Stimulated activated CD4-positive, alpha-beta T cell treated with anti-CD3 and anti-CD28 coated beads, Interleukin-2, amount 100 ng/mL, for 48 hours (primary cell): ENCODE measurements around the gene NPIPB6.

Experiments used
- DNase-seq, 2 donors: peaks; one replicate each; pipeline ENCODE4 v3.0.0-alpha.2; 2020

NPIPB6 gene

DNA sequence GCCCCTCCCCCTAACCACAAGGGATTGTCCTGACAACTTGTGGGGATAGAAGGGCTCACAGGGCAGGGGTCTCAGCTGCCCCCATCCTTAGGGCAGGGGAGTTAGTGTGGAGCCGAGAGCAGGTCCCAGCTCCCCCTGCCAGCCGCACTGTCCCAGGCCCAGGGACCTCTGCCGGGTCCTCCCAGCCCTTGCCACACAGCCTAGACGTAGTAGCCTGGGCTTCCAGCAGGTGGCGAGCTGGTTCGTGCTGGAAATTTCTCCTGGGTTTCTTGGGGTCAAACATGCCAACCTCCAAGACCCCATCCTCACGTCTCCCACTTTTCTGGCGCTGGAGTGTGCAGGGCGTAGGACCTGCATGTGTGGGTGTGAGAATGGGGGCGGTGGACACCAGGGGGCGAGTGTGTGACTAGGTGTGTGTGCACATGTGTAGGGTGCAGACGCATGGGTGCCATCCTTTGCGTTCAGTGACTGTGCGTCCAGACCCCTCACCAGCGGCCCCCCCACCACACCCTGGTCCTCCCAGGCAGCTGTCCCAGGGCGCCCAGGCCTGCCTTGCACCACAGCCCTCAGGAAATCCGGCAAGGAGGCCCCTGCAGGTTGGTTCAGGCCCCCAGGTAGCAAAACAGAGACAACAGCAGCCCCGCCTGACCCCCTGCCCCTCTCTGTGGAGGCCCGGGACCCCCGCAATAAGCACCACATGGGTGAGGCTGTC lies 41.5 kb downstream of the NPIPB6 start:
- peak; percentile 39 to 47 for DNase-seq

DNA sequence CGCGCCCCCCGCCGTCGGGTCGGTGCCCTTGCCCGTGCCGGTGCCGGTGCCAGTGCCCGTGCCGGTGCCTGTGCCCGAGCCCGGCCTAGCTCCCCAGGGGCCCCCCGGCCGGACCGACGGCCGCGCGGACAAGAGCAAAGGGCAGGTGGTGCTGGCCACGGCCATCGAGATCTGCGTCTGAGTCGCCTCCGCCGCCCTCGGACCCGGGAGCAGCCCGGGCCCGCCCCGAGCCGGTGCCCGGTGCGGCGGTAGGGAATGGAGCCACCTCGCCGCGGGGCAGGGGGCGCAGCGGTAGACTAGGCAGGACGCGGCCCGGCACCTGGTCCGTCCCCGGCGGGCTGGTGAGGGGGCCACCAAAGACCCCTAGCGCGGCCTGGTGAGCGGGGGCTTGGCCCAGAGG lies 42.6 kb downstream of the NPIPB6 start:
- DNase-seq, result no peak

DNA sequence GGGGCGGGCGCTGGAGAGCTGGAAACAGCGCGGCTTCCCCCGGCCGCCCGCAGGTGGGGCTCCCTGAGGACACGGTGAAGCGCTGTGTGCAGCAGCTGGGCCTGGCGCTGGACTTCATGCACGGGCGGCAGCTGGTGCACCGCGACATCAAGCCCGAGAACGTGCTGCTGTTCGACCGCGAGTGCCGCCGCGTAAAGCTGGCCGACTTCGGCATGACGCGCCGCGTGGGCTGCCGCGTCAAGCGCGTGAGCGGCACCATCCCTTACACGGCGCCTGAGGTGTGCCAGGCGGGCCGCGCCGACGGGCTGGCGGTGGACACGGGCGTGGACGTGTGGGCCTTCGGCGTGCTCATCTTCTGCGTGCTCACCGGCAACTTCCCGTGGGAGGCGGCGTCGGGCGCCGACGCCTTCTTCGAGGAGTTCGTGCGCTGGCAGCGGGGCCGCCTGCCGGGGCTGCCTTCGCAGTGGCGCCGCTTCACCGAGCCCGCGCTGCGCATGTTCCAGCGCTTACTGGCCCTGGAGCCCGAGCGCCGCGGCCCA lies 43.2 kb downstream of the NPIPB6 start:
- DNase-seq, result no peak

DNA sequence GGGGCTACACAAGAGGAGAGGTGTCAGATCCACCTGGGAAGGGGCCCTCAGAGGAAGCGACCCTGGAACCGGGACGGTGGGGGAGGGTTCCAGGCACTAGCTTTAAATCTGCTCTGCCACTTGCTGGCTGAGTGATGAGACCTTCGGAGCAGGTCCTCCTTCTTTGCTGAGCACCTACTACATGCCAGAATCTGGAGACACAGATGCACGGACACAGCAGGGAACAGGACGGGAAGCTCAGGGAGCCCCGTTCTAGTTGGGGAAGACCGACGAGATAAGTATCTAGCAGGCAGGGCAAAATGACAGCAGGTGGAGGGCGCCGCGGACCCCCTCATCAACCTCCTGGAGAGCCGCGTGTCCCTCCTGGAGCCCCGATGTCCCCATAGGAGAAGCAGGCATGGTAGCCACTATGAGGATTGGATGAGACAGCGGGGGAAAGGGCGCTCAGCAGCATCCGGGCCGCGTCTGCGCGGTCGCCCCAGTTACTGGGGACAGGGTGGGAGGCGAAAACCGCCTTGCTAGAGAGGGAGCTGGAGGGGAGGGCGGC lies 43.8 kb downstream of the NPIPB6 start:
- no peak for DNase-seq

DNA sequence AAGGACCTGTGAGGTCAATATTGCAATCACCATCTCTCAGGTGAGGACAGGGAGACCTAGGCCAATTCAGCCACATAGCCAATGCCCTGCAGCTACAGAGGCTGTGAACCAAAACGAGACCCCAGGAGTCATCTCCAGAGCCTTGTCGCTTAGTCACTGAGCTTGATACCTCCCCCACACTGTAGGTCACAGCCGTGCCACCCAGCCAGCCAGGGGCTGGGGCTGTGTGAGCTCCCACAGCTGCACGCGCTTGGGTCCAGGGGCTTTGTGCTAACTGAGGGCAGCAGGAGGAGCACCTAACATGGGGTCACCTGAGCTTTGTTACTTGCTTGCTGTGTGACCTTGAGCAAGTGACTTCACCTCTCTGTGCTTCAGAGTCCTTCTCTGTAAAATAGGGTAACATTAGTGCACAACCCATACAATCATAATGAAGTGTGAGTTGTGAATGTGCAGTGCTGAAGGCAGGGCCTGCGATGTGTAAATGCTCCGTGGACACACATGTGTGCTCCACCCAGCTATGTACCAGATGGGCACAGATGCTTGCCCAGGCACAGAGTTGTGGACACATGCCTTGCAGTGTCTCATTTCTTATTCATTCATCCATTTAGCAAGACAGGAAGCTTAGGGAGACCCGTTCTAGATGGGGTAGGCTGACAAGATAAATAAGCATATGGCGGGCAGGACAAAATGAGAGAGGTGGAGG lies 45.1 kb downstream of the NPIPB6 start:
- DNase-seq, result no peak

DNA sequence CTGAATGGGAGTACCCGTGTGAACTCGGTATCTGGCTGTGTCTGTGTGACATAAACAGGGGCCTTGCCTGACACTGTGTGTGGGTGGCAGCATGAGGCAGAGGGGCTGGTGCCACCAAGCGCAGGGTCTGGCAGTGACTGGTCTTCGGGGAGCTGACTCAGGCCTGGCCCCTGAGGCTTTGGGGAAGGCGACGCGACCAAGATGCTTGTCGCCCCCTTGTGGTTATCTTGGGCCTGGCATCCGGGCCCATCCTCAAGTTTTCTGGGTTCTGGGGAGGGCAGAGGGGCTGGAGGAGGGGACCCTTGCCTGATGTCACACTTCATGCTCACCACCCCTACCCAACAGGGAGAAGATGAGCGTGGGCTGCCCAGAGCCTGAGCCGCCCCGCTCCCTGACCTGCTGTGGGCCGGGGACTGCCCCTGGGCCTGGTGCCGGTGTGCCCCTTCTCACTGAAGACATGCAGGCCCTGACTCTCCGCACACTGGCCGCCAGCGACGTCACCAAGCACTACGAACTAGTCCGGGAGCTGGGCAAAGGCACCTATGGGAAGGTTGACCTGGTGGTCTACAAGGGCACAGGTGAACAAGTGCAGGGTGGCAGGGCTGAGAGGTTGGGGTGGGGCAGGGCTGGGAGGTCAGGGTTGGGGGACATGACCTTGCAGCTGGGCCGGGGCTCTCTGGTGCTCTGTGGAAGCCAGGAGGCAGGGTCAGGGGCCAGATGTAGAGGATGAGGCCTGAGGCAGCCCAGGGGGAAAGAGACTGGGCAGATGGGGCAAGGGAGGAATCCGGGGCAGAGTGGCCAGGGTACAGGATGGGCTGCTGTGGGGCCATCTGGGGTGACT lies 46.0 kb downstream of the NPIPB6 start:
- DNase-seq, result peak; percentile 77 to 82

DNA sequence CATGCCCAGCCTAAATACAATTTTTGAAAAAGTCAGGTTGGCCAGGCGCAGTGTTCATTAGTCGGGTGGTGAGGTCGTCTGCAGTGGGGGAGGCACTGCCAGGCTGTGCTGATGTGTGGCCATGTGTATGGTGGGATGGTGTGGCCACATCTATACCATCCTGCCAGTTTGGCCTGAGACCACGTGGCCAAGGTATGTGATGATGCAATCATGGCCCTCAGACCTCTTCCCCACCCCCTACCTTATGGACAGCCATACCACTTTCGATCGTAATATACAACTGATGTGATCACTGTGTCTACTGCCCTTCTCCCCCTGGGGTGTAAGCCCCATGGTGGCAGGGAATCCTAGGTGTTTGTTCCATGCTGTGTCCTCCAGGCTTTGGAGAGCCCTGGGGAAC lies 47.3 kb downstream of the NPIPB6 start:
- DNase-seq, result no peak

DNA sequence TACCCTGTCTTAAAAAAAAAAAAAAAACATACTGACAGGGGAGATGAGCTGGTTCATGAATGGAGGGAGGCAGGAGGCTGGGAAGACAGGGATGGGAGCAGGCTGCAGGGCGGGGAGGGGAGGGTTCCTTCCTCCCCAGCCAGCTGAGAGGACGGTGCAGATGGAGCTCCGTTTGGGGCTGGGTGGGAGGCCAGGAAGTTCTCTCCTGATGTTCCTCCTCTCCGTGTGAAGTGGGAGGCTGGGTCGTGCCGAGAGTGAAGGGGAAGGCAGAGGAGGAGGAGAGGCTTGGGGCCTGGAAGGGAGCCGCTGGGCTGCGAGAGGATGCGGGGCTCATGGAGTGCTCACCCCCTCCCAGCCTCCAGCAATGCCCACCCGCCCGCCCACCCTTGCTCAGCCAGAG lies 49.7 kb downstream of the NPIPB6 start:
- no peak for DNase-seq

DNA sequence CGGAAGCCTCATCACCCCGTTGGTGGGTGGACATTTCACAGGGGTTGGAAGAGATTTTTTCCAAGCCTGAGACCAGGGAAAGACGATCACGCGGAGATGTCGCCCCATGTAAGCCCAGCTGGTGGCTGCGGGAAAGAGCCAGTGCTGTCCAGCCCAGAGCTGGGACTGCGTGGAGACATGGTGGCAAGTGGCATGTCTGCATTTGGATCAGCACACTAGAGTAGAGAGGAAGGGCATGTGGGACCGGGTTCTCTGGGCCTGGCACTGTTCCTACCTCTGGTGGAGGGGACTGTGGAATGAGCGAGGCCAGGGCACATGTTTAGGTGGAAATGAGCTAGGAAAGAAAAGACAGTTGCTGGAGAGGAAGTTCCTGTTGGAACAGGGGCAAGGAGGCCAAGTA lies 51.0 kb downstream of the NPIPB6 start:
- no peak for DNase-seq

DNA sequence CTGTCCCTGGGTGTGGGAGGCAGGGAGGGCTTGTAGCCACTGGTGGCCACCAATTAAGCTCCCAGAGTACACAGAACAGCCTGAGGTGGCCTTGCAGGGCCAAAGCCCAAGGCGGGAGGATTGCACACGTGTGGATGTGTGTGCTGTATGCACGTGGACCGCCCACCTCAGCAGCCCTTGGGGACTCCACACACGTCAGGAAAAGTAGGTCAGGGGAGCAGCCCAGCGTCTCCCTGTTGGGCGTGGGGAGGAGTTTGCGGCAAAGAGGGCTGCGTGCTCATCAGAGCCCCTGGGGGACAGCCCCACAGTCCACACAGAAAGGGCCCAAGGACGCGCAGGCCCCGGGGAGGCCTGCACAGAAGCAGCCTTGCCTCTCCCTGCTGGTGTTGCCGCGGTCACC lies 51.4 kb downstream of the NPIPB6 start:
- no peak for DNase-seq

DNA sequence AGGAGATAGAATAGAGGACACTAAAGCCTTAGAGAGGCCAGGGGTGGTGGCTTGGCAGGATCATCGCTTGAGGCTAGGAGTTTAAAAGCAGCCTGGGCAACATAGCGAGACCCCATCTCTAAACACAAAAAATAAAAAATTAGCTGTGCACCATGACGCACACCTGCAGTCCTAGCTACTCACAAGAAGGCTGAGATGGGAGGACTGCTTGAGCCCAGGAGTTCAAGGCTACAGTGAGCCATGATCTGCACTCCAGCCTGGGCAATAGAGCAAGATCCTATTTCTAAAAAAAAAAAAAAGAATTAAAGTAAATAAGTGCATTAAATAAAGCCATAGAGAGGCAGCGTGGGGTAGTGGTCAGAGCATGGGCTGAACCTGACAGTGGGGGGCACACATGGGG lies 51.9 kb downstream of the NPIPB6 start:
- DNase-seq, result no peak

DNA sequence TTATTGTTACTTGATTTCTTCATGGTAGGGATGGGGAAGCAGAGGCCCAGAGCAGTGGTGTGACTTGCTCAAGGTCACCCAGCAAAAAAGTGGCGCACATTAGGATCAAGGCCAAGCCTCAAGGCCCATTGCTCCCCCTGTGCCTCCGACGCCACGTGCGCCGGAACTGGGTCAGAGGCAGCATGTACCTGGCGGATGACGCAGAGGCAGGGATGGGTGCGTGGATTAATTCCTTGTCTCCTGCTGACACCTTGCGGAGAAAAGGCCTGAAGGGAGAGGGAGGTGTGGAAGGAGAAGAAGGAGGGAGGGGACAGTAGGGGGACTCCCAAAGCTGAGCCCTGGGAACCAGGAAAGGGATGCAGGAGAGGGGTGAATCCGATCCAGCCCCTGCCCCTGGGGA lies 52.5 kb downstream of the NPIPB6 start:
- DNase-seq, result no peak

DNA sequence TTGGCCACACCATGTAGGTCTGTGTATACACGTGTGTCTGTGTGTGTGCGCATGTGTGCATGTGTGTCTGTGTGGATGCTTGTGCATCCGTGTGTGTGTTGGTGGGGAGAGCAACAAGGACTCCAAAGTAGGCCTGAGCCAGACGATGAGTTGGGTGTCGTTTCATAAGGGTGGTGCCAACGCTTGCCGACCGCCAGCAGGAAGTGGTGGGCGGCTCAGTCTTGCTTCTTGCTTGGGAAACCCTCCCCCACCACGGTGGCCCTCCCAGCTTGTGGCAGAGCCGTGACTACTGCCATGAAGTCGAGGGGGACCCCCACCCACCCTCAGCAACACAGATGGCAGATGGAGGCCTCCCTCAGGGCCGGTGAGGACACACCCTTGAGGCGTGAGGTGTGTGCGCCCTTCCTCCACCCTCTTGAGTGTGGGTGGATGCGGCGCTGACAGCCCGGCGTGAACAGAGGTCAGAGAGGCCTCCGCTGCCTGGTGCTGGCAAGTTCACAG lies 53.4 kb downstream of the NPIPB6 start:
- peak; percentile 66 to 69 for DNase-seq

DNA sequence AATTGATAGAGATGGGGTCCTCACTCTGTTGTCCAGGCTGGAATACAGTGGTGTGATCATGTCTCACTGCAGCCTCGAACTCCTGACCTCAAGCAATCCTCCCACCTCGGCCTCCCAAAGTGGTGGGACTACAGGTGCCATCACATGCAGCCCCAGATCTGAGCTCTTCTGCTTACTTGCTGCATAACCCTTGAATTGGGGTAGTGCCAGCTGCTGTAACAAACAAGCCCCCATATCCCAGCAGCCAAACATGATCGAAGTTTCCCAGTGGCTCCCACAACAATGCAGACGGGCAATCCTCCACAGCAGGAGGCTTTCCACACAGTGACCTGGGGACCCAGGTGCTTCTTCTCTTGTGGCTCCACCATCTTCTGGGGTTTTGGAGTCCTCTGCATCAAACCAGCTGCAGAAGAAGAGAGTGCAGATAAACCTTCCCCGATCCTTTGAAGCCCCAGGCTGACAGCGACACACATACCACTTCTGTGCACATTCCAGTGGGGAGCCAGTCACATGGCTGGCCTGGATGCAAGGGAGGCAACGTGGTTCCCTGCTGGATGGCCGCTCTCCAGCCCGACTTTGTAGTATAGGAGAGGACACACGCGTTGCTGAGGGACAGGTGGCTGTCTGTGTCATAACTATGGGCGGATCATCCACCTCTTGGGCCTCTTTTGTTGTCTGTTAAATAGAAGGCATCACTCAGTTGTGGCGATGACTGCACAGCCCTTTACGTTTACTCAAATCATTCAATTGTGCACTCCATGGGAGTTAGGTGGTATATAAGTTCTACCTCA lies 54.3 kb downstream of the NPIPB6 start:
- no peak for DNase-seq

DNA sequence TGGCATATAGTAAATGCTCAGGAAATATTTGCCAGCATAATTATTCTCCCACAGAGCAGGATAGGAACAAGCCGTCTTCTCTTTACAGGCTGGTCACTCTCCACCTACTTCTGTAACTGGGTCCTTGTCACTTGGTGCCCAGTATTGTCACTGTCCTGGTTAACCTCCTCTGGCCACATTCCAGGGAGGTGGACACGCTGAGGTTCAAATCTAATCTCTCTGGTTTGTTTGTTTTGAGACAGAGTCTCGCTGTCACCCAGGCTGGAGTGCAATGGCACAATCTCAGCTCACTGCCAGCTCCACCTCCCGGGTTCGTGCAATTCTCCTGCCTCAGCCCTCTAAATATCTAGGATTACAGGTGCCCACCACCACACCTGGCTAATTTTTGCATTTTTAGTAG lies 55.4 kb downstream of the NPIPB6 start:
- DNase-seq, result no peak

DNA sequence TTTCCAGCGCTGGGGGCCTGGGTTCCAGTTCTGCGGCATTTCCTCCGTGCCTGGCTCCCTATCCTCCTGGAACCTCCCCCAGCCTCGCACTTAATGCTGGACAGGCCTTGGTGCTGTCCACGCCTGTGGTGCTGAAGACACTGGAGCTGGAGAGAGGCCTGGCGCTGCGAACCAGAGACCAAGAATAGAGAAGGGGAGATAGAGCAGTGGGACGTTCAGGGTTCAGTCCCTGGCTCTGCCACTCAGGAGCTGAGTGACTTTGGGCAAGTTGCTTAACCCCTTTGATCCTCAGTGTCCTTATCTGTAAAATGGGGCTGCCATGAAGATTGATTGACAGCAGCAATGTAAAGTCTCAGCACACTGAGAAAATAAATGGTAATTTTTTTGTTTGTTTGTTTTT lies 59.1 kb downstream of the NPIPB6 start:
- DNase-seq, result no peak

DNA sequence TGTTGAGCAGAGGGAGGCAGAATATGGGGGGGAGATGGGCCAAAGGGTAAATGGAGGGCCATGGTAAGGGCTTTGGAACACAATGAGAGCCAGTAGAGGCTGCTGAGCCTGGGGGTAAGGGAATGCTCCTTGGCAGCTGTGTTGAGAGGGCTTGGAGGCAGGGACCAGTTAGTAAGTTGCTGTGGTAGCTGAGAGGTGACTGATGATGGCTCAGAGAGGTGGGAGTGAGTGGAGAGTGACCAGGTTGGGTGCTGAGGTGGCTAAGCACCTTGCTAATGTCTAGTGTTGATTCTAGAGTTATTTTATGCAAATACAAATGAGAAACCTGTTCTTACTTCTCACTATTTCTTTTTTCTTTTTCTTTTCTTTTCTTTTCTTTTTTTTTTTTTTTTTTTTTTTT lies 60.2 kb downstream of the NPIPB6 start:
- no peak for DNase-seq

DNA sequence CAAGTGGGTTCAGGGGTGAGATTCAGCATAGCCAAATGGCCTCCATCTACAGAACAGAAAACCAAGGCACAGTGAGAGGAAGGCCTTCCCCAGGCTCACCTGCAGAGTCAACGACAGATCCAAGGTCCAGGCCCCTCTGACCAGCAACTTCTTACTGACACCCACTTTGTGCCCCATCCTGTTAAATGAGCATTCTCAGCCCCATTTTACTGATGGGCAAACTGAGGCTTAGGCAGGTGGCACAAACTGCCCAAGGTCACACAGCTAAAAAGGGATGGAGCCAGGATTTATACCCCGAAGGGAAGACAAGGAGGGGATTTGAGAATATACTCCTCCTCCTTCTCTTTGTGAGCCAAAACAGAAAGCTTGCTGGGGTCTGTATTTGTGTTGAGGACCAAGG lies 61.7 kb downstream of the NPIPB6 start:
- DNase-seq, result no peak

DNA sequence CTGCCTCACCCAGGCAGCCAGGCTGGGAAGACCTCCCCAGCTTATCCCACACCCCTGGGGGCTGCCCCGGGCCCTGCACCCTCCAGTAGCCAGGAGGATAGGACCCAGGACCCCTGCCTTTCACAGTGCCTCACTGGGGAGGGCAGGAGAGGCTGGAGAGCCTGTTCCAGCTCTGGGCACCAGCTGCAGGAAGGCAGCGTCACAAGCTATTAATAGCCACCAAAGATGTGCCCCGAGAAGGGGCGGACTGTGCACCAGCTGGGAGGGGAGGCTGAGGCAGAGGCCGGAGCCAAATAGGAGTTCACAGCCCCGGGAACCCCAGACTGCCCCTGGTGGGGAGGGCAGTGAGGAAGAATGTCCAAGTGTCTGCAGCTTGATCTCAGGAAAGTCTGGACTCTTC lies 62.2 kb downstream of the NPIPB6 start:
- DNase-seq, result no peak

DNA sequence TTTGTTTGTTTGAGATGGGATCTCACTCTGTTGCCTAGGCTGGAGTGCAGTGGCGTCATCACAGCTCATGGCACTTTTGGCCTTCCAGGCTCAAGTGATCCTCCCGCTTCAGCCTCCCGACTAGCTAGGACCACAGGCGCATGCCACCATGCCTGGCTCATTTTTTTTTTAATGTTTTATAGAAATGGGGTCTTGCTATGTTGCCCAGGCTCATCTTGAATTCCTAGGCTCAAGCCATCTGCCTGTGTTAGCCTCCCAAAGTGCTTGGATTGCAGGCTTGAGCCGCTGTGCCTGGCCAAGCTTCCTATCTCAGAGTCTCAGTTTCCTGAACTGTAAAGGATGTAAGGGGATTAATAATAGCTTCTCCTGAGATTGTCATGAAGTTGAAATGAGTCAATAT lies 63.0 kb downstream of the NPIPB6 start:
- no peak for DNase-seq

DNA sequence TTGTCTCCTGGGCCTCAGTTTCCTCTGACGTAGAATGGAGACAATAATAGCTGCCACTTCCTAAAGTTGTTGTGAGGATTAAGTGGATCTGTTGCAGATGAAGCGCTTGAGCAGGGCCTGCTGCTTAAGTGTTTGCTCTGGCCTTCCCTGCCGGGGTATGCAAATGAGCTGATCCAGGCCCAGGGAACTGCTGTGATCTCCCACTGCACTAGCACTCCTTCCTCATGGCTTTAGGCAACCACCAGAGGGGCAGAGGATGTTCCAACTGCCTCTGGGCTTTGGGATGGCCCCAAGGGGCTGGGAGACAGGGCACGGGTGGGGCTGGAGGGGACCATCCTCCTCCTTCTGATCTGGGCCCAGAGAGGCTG lies 64.8 kb downstream of the NPIPB6 start:
- no peak for DNase-seq

DNA sequence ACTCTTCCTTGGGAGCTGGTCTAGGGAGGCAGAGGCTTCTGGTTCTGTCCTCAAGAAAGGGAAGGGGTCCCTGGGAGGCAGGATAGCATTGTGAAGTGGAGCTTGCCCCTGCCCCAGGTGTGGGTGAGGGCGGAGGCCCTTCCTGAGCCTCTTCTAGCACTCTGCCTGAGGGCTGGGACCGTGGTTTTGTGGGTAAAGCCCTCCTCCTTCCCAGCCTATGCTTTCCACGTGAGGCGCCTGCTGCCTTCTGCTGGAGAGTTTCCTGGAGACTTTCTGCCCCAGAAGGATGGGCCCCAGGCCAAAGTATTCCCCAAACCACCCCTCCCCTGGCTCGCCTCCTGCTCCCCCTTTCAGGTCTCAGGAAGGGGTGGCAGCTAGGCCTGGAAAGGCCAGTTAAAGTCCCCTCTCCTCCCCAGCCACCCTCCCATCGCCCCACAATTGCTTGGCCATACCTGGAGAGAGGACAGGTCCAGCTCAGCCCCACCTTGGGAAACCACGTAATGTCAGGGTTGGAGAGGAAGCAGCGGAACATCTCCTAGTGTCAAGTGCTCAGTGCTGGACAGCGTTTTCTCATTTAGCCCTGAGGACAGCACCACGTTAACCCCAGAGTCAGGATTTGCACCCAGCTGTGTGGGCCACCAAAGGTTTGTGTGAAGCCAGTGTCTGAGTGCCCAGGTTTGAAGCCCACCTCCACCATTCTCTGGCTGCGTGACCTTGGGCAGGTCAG lies 65.4 kb downstream of the NPIPB6 start:
- no peak for DNase-seq
